ENCODE results near the gene CACYBP. TPM values are rescaled to one million over a fixed set of nuclear protein-coding genes. Genes with fewer than 3 reads are reported as not detected.
A peak's percentile ranks its signal among the peaks of the same experiment; 100 is the strongest.
"Not testable (repeated sequence)": the region's sequence is repeated elsewhere in the genome, so short reads cannot be mapped to it uniquely, and the experiment has no call there.

The CACYBP gene
- total RNA-seq, 4 donors from 2014 or later, result 53.2 to 149 (median 89.1) TPM

- TF ChIP-seq, protein P1, sequence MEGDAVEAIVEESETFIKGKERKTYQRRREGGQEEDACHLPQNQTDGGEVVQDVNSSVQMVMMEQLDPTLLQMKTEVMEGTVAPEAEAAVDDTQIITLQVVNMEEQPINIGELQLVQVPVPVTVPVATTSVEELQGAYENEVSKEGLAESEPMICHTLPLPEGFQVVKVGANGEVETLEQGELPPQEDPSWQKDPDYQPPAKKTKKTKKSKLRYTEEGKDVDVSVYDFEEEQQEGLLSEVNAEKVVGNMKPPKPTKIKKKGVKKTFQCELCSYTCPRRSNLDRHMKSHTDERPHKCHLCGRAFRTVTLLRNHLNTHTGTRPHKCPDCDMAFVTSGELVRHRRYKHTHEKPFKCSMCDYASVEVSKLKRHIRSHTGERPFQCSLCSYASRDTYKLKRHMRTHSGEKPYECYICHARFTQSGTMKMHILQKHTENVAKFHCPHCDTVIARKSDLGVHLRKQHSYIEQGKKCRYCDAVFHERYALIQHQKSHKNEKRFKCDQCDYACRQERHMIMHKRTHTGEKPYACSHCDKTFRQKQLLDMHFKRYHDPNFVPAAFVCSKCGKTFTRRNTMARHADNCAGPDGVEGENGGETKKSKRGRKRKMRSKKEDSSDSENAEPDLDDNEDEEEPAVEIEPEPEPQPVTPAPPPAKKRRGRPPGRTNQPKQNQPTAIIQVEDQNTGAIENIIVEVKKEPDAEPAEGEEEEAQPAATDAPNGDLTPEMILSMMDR (IDR thresholded peaks at IDR 0.05), result no peak
- ATAC-seq (ENCODE audit: low FRiP score) (peak; percentile 99), DNase-seq (ENCODE audit: low spot score) (peak; percentile 95)
Measured at GRCh38 chr1:175023043-175023921, 23.5 kb downstream of the CACYBP start, which contains the start of gene MRPS14. MRPS14 (minus strand) TSS chr1:175023425; CDS start chr1:175023408, 17 bp downstream.

- not testable (repeated sequence) for DNase-seq (ENCODE audit: low spot score); ATAC-seq (ENCODE audit: low FRiP score)
Measured at GRCh38 chr1:175023922-175024242, 24.1 kb downstream of the CACYBP start.

DNA sequence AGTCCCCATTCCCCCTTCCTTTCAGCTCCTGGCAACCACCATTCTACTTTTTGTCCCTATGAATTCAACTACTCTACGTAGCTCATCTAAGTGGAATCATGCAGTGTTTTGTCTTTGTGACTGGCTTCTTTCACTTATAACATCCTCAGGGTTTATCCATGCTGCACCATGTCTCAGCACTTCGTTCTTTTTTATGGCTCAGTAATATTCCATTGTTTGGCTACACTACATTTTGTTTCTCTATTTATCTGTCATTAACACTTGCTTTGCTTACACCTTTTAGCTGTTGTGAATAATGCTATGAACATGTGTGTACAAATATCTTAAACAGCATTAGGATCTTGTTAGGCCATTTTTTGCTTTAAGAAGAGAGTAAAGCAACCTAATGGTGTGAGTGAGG is 25.0 kb downstream of the CACYBP start:
- no peak for ATAC-seq (ENCODE audit: low FRiP score)
- no peak for DNase-seq (ENCODE audit: low spot score)
- TF ChIP-seq, protein P1 (IDR thresholded peaks at IDR 0.05), result no peak

DNA sequence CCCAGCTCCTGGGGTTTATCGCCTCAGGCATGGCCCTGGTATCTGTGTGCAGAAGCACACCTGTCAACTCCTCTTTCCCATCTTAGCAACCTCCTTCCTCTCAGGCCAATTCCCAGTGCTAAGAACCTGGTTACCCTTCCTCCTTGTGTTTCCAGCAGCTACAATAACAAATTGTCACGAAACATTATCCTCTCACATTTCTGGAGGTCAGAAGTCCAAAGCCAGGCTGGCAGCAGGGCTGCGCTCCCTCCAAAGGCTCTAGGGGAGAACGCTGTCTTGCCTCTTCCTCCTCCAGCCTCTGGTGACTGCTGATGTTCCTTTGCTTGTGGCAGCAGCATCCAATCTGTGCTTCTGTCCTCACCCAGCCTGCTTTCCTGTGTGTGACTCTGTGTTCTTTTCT is 34.2 kb downstream of the CACYBP start:
- no peak for ATAC-seq (ENCODE audit: low FRiP score)
- TF ChIP-seq, protein P1 (IDR thresholded peaks at IDR 0.05), result no peak
- no peak for DNase-seq (ENCODE audit: low spot score)

GRCh38 chr1:175034775-175035174 is 35.0 kb downstream of the CACYBP start:
- TF ChIP-seq, protein P1 (IDR thresholded peaks at IDR 0.05), result no peak
- DNase-seq (ENCODE audit: low spot score) (no peak), ATAC-seq (ENCODE audit: low FRiP score) (no peak)

DNA sequence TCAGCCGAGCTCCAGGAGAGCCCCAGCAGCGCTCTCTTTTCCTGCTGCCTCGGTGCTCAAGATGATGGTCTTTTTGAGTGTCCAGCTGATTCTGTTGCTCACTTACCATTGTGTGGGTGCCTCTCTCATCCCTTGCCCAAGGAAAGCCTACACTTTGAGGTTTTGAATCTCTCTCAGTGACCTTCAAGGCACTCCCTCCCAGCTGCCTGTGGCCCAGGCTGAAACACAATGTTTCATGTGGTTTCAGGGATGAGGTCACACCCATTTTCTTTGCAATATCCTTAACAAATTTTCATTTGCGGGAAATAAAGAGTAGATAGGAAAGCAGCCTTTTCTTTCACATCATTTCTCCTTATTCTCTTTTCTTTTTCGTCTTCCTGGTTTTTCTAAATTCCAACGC is 36.1 kb downstream of the CACYBP start:
- TF ChIP-seq, protein P1 (IDR thresholded peaks at IDR 0.05), result no peak
- ATAC-seq (ENCODE audit: low FRiP score) (no peak), DNase-seq (ENCODE audit: low spot score) (no peak)

- TF ChIP-seq, protein P1 (IDR thresholded peaks at IDR 0.05), result no peak
- no peak for DNase-seq (ENCODE audit: low spot score)
- ATAC-seq (ENCODE audit: low FRiP score), result no peak
Measured at GRCh38 chr1:175036476-175036875, 36.7 kb downstream of the CACYBP start.
